ENCODE measurements around the gene SF1.

The SF1 gene

GRCh38 chr11:64801158-64801464, 22.8 kb upstream of the SF1 start:
- no peak for DNase-seq

GRCh38 chr11:64800303-64801157, 22.2 kb upstream of the SF1 start:
- DNase-seq: no peak

- DNase-seq: no peak
Observed at GRCh38 chr11:64799623-64800302, 21.4 kb upstream of the SF1 start.

GRCh38 chr11:64799256-64799622, 20.9 kb upstream of the SF1 start:
- DNase-seq: no peak

GRCh38 chr11:64796757-64797541, 18.6 kb upstream of the SF1 start:
- no peak for DNase-seq

GRCh38 chr11:64796047-64796756, 17.9 kb upstream of the SF1 start:
- no peak for DNase-seq

- DNase-seq: no peak
Observed at GRCh38 chr11:64794526-64794925, 16.2 kb upstream of the SF1 start.

GRCh38 chr11:64793271-64794160, 15.2 kb upstream of the SF1 start:
- DNase-seq: no peak

- no peak for DNase-seq
Observed at GRCh38 chr11:64792482-64792881, 14.1 kb upstream of the SF1 start.

GRCh38 chr11:64791781-64792291, 13.5 kb upstream of the SF1 start:
- DNase-seq: no peak

GRCh38 chr11:64790205-64791095, 12.1 kb upstream of the SF1 start:
- DNase-seq: no peak

GRCh38 chr11:64789331-64790204, 11.2 kb upstream of the SF1 start:
- DNase-seq: no peak

GRCh38 chr11:64788321-64789215, 10.2 kb upstream of the SF1 start:
- no peak for DNase-seq

GRCh38 chr11:64787526-64788320, 9.4 kb upstream of the SF1 start:
- DNase-seq: peak; percentile 61

GRCh38 chr11:64786308-64786707, 8.0 kb upstream of the SF1 start:
- no peak for DNase-seq

- DNase-seq: no peak
Observed at GRCh38 chr11:64784813-64785581, 6.7 kb upstream of the SF1 start.

- no peak for DNase-seq
Observed at GRCh38 chr11:64778223-64778472, 194 bp downstream of the SF1 start.
